Measurements from ENCODE around the gene LAMA2. TPM values are rescaled to one million over a fixed set of nuclear protein-coding genes. Genes with fewer than 3 reads are reported as not detected.

Gene LAMA2
- total RNA-seq, 1 donor = 40.2 TPM

DNA sequence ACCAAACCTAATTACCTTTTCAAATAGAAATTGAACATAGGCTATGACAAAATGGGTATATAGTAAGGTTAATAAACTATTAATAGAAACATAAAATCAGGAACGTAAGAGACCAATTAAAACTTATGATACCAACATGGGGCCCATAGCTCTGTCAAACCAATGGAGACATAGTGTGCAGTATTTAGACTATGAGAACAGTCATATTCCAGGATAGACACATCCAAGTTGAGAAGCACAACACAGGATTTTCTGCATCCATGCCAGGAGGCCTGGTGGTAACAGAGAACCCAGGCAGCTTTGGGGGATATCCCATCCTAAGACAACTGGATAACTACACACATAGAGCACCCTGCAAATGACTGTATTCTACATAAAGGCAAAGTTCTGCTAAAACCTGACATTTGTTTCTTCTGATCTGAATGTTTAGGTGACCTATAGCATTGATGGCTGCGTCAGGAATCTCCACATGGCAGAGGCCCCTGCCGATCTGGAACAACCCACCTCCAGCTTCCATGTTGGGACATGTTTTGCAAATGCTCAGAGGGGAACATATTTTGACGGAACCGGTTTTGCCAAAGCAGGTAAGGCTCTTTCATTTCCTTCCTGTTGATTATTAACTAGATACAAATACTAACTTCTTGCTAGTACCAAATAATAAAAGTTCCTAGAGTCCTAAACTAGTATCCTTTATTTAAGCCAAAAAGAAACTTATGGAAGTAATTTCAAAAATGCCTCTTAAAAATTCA, 624.3 kb downstream of the LAMA2 start:
- DNase-seq (ENCODE audit: low read depth) = no peak
- no peak overlapping the region for H3K4me3 ChIP-seq (ENCODE audit: low read depth, low read length)
- TF ChIP-seq, protein P1, sequence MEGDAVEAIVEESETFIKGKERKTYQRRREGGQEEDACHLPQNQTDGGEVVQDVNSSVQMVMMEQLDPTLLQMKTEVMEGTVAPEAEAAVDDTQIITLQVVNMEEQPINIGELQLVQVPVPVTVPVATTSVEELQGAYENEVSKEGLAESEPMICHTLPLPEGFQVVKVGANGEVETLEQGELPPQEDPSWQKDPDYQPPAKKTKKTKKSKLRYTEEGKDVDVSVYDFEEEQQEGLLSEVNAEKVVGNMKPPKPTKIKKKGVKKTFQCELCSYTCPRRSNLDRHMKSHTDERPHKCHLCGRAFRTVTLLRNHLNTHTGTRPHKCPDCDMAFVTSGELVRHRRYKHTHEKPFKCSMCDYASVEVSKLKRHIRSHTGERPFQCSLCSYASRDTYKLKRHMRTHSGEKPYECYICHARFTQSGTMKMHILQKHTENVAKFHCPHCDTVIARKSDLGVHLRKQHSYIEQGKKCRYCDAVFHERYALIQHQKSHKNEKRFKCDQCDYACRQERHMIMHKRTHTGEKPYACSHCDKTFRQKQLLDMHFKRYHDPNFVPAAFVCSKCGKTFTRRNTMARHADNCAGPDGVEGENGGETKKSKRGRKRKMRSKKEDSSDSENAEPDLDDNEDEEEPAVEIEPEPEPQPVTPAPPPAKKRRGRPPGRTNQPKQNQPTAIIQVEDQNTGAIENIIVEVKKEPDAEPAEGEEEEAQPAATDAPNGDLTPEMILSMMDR (IDR thresholded peaks at IDR 0.05; ENCODE audit: insufficient read depth, low read depth, low read length) = no peak

DNA sequence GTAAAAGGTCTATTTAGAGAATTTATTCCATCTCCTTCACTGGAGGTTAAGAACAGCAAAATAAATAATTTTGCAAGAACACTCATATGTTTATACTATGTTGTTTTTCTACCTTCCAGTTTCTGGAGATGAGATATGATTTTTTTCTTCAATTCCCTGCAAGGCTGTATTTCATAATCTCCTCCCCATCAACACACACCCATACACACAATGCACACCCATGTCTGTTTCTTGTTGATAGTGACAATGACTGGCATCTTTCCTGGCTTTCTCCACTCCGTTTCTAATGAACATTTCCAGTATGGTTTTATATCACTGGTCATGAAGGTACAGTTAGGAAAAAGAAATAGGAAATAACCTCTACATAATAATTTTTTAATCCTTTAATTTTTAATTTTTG, 624.9 kb downstream of the LAMA2 start:
- H3K4me3 ChIP-seq (ENCODE audit: low read depth, low read length) = no peak overlapping the region
- no peak for DNase-seq (ENCODE audit: low read depth)
- TF ChIP-seq, protein P1 (IDR thresholded peaks at IDR 0.05; ENCODE audit: insufficient read depth, low read depth, low read length) = no peak

DNA sequence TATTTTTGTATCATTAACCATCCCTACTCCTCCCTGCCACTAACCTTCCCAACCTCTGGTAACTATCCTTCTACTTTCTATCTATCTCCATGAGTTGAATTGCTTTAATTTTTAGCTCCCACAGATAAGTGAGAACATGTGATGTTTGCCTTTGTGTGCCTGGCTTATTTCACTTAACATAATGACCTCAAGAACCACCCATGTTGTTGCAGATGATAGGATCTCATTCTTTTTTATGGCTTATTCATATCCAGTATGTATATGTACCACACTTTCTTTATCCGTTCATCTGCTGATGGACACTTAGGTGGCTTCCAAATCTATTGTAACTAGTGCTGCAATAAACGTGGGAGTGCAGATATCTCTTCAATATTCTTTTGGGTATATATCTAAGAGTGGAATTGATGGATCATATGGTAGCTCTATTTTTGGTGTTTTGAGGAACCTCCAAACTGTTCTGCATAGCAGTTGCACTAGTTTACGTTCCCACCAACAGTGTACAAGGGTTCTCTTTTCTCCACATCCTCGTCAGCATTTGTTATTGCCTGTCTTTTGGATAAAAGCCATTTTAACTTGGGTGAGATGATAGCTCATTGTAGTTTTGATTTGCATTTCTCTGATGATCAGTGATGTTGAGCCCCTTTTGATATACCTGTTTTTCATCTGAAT, 625.7 kb downstream of the LAMA2 start:
- DNase-seq (ENCODE audit: low read depth) = no peak
- H3K4me3 ChIP-seq (ENCODE audit: low read depth, low read length) = no peak overlapping the region
- TF ChIP-seq, protein P1 (IDR thresholded peaks at IDR 0.05; ENCODE audit: insufficient read depth, low read depth, low read length) = no peak

DNA sequence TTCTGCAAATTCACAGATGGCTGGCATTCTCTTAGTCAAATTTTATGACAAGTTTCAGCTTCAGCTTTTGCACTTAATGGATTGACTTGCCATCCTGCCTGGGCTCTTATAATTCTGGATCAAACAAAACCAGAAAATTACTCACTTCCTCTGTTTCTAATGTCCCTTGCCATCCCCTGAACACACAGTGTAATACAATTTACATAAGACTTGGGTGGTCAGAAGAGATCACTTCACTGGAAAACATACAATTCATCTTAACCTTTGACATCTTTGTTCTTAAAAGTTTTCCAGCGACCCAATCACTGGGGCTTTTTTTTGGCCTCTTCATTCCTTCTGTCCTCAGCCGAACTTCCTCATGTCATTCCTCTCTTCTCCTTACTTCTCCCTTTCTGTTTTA, 628.0 kb downstream of the LAMA2 start:
- TF ChIP-seq, protein P1 (IDR thresholded peaks at IDR 0.05; ENCODE audit: insufficient read depth, low read depth, low read length) = no peak
- H3K4me3 ChIP-seq (ENCODE audit: low read depth, low read length) = no peak overlapping the region
- DNase-seq (ENCODE audit: low read depth) = no peak

DNA sequence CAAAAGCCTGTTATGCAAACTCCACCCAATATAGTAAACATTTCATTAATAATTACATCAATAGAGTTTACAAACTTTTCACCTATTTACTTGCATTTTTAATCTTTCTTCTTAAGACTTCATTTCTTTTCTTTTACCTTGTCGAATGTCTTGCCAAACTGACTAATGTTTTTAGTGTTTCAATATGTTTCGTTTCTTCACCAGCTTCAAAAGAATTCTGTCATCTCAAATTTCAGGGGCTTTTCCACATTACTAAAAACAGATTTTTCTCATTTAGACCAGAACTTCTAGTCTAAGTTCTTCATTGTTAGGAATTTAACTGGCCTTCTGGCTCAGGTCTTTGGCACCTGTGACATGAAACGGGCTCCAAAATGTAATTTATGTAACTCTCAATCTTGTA, 630.5 kb downstream of the LAMA2 start:
- TF ChIP-seq, protein P1 (IDR thresholded peaks at IDR 0.05; ENCODE audit: insufficient read depth, low read depth, low read length) = no peak
- peak; percentile 32 for DNase-seq (ENCODE audit: low read depth)
- H3K4me3 ChIP-seq (ENCODE audit: low read depth, low read length) = no peak overlapping the region

DNA sequence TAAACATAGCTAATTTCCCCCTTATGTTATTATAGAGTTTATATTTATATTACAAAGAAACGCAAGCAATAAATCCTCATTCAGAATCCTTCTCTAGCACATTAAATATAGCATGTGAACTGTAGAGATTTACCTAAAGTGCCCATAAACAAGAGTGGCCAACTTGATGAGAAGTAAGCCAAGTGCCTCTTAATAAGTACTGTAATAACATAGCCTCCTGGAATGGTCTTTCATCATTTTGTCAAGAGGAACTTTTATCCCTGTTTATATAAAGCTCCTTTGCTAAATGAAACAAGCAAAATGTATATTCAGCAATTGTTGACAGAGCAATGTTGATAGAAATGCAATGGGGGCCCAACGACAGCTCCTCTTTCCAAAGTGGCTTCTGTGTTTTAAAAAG, 632.1 kb downstream of the LAMA2 start:
- no peak for DNase-seq (ENCODE audit: low read depth)
- TF ChIP-seq, protein P1 (IDR thresholded peaks at IDR 0.05; ENCODE audit: insufficient read depth, low read depth, low read length) = no peak
- H3K4me3 ChIP-seq (ENCODE audit: low read depth, low read length) = no peak overlapping the region
